KG1 (cell line): ENCODE data around the gene EMILIN2.
"Not testable (repeated sequence)": the region's sequence is repeated elsewhere in the genome, so short reads cannot be mapped to it uniquely, and the experiment has no call there.

Source experiments
- DNase-seq: peaks from one replicate; lab custom pipeline; 2025; lab: John Stamatoyannopoulos, UW

Gene EMILIN2

DNA sequence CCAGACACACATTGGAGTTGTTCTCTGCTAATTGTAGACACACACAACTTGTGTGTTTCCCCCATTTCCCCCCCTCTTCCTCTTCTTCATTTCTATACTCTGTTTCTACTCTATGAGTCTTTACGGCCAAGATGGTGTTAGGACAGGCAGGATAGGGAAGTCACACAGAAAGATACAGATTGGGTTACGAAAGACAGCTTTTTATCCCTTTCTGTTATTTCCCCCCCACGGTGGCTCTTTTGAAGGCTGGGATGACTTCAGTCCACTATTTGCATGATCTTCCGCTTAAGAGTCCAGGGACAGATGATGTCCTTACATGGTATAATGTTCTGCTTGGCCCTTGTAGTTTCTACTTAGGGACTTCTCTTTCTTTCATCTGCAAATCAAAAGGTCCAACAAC lies 1.6 kb upstream of the EMILIN2 start:
- DNase-seq = no peak

DNA sequence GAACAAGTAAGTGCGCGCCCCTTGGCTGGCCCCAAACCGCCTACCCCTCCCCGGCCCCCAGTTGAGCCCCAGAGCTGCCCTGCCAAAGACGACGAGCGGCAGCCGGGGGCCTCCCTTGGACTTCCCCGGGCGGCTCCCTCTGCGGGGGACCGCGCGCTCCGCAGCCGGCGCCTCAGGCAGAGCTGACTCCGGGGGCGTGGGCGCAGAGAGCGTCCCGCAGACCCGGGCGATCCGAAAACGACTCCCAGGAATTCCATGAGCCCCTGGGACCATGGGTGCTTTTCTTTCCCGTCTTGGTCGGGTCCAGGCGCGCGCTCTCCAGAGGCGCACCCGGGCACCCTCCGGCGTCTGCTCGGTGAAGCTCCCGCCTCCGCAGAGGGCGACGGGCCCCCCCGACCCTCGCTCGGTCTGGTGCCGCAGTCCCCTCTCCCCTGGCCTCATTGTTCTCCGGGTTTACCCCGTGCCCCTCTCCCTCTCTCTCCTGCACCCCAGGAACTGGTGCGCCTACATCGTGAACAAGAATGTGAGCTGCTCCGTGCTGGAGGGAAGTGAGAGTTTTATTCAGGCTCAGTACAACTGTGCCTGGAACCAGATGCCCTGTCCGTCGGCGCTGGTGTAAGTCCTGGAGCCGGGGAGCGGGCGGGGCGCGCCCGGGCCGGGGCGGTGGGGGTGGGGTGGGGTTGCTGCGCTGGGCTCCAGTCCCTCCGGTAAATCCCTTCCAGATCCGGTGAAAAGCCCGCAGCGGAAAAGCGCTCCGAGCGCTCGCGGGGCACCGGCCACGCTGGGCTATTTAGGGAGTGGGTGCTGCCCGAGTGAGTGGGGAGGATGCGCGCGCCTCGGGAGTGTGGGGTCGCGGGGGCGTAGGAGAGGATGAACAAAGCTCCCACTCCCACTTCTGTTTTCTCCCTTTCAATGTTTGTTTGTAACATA lies 776 bp downstream of the EMILIN2 start:
- no peak for DNase-seq

DNA sequence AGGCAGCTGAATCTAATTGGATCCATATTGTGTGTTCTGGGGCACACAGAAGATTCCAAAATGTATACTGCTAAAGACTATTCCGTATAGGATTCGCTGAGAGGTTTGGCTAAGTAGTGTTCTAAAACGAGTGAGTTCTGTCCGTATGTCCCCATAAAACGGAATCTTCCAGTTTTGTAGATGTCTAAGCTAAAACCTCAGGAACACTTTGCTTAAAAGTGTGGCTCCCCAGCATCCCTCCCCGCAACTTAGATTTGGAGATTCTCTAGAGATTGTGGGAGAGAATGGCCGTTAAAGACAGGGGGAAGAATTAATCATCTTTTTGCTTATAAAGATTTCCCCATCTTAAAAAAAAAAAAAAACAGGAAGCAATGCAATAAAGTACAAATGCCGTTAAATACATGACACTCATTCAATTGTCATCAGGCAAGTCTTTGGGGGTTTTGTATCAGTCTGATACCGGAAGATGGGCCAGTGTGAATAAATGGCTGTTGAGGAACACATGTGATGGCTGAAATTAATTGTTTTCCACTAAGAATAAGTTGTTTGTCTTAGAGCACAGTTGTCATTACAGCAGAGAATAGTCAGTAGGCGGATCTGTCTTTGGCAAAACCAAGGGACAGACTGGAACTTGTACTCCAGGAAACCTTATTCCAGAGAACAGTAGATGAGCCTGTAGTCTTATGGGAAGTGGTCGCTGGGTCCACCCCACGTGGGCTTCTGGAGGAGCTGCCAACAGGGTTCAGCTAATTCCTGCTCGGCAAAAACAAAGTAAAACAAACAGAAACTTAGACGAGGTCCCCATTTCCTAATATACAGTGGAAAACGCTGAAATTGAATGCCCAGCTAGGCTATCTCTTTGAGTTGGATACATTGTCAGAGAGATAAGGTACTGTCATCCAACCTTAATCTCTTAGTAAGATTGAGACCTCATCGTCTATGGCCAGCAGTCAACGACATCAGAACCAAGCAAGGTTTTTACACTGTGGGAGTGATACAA lies 1.7 kb downstream of the EMILIN2 start:
- no peak for DNase-seq

DNA sequence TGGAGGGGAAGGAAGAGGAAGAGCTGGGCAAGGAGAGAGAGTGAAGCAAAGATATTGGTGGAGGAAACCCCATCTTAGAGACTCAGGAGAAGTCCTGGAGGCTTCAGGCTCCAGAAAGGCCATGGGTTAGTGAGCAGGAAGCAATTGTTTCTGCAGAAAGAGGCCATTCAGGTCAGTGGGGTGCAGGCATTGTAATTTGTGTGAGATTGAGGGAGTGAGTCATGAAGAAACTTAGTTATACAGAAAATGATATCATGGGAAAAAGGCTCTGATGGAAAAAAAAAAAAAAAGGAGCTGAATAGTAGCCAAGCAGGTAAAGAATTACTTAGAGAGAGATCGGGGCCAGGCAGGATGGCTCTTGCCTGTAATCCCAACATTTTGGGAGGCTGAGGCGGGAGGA lies 4.0 kb downstream of the EMILIN2 start:
- no peak for DNase-seq

DNA sequence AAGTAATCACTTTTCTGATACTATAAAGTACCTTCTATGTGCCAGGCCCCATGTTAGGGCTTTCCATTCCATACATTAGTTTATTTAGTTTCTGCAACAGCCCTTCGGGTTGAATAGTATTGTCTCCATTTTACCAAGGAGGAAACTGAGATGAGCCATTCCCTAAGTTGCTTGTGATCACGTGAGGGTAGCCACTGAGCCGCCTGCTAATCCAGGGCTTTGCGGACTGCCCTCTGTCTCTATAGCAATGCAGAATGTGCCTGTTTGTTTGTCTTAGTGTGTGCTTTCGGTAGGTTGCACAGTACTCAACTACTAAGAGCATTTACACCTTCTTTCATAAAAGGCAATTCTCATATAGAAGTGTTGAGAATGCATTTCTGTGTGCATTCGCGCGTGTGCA lies 5.0 kb downstream of the EMILIN2 start:
- DNase-seq = no peak

DNA sequence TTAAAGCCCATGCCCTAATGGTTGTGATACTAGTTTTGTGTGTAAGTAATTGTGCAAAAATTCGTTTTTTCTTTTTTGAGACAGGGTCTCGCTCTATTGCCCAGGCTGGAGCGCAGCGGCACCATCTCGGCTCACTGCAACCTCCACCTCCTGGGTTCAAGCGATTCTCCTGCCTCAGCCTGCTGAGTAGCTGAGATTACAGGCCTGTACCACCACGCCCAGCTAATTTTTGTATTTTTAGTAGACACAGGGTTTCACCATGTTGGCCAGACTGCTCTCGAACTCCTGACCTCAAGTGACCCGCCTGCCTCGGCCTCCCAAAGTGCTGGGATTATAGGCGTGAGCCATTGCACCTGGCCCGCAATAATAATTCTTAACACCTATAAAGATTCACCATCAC lies 5.7 kb downstream of the EMILIN2 start:
- DNase-seq = not testable (repeated sequence)

DNA sequence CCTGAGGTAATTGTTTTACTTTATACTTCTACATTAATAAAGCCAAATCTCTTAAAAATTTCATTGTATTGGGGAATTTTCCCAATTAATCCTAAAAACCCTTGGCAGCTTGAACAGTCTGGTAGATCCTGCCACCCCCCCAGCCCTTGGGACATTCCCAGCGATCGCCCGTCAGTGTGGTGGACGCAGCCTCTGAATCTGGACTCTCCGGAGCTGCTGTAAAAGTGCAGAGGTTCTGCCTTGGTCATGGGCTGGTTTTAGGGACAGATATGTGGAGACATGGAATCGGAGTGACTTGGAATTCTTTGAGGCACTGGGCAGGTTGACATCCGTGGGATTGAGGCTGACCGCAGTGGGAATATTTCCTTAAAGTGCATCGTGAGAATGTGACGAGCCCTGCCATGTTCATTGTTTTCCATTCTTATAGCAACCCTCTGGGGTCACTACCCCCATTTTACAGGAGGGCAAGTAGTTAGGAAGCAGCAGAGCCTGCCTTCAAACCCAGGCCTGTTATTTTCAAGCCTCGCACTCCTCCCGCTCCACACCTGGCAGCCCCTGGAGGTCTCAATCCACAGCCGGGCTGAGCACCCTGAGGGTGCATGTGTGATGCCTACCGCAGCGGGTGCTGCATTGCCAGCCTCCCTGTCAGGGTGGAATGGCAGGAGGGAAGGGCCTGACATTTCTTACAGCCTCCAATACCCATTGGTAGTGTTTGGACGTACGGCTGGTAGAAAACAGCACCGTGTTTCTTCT lies 6.5 kb downstream of the EMILIN2 start:
- DNase-seq = no peak

DNA sequence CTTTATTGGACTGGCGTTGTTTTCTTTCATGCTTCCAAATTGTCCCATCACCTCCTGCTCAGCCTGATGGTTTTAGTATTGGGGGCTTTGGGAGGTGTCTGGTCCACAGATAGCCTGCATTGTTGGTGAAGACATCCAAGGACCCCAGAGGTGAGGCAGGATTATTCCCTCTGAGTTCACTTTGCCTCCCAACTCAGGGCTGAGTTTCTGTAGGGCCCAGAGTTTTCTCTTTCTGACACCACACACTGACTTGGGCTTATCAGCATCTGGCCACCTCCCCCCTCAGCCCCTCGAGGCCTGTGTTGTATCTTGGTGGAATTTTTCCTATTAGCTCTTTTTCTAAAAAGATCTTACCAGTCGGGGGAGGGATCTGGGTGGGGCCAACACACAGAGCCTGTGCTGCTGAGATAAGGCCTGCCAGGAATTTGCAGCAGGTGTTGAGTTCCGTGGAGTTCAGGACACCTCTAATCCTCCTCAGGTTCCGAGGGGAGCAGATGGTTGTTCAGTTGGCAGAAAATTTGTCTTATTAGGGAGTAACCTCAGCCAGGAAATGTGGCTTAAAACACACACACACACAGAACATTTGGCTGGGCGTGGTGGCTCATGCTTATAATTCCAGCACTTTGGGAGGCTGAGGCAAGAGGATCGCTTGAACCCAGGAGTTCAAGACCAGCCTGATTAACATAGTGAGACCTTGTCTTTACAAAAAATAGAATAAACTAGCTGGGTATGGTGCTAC lies 7.3 kb downstream of the EMILIN2 start:
- DNase-seq = no peak

DNA sequence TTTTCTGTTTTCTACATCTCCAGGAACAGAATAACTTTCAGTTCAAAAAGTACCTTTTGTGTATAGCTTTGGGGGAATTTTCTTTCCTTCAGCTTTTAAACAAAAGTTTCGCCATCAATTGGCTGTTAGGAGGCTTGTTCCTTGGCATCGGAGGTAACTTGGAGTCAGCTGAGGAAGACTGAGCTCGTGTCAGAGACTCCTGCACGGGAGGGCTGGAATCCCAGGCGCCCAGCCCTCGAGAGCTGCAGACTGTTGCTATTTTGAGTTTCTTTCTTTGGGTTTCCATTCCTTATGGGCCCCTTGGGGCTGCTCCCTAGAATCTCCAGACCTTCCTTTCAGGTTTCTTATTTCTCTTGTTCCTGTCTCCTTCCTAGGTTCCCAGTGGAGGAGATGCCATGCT lies 8.1 kb downstream of the EMILIN2 start:
- DNase-seq = no peak

DNA sequence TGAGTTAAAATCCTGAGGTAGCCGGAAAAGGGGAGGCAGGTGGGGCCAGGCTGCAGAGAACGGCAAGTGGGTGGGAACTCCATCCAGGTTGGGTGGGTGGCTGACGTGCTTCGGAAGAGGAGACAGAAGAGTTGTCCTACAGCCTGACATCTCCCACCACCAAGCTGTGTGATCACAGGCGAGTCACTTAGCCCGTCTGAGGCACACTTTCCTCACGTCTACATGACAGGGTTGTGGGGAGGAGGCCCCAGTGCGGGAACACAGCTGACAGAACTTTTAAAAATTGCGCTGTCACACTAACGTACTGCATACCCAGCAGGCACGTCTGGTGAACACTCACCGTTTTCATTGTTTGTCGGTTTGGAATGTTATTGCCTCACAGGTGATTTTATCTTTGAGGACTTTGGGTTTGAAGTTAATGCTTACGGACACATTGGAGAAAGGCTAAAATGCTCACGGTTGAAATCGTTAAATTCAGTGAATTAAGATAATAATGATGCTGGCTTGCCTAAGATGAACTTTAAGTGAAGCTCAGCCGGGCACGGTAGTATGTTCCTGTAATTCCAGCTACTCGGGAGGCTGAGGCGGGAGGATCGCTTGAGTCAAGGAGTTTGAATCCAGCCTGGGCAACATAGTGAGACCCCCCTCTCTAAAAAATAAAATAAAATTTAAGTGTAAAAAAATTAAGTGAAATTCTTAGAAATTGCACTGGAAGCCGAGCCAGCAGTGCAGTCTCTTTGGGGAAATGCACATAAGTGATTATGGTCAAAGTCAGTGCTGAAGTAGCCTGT lies 8.9 kb downstream of the EMILIN2 start:
- no peak for DNase-seq

DNA sequence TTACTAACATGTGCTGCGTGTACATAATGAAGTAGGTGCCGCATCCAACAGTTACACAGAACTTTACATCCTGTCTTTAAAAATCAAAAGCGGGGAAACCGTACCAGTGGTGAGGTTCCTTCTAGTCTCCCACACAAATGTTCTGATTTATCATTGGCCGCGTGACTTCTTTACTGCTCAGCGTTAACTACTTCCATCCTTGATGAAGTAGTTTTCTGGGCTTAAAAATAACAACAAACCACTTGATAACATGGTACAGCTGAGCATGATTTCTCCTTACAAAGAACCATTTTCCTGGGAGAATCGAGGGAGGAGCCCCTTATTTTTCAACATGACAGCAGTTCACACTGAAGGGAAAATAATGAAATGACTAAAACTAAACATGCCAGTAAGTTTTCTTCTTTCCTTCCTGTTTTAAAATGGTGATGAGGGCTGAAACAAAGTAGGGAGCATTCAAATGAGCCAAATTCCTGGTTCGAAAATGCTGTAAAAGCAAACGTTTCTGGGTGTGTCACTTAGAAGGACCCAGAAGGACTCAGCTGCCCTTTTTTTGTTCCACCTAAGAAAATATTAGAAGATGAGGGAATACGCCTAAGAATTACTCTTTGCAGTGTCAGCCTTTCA lies 9.9 kb downstream of the EMILIN2 start:
- no peak for DNase-seq

DNA sequence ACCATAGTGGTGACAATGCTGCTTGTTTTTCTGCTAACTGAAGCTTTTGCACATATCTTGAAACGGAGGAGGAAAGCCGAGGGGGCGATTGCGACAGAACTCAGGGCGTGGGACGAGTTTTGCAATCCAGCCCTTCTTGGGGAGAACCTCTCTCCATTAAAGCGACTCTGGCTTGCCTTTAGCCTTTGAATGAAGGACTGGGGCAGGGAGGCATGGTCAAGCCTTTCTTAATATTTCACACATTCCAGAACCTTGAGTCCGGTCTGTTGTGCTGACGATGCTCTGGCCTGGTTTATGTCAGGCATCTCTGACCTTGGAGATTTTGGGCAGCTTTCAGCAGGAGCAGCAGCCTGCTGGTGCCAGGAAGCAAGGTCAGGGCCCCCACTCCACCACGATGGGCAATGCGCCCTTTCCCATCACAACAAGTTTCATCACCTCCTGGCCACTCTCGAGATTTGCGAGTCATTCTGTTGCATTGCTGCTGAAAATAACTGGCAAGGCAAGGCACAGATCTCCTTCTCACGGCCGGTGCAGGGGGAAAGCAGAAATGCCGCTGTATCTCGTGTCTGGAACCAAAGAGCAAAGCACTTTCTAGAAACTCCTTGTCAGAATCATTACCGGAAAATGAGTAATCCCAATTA lies 10.8 kb downstream of the EMILIN2 start:
- DNase-seq = no peak

DNA sequence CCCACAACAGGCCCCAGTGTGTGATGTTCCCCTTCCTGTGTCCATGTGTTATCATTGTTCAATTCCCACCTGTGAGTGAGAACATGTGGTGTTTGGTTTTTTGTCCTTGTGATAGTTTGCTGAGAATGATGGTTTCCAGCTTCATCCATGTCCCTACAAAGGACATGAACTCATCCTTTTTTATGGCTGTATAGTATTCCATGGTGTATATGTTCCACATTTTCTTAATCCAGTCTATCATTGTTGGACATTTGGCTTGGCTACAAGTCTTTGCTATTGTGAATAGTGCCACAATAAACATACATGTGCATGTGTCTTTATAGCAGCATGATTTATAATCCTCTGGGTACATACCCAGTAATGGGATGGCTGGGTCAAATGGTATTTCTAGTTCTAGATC lies 13.6 kb downstream of the EMILIN2 start:
- not testable (repeated sequence) for DNase-seq

DNA sequence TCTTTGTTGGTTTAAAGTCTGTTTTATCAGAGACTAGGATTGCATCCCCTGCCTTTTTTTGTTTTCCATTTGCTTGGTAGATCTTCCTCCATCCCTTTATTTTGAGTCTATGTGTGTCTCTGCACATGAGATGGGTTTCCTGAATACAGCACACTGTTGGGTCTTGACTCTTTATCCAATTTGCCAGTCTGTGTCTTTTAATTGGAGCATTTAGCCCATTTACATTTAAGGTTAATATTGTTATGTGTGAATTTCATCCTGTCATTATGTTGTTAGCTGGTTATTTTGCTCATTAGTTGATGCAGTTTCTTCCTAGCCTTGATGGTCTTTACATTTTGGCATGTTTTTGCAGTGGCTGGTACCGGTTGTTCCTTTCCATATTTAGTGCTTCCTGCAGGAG lies 17.2 kb downstream of the EMILIN2 start:
- DNase-seq = not testable (repeated sequence)

DNA sequence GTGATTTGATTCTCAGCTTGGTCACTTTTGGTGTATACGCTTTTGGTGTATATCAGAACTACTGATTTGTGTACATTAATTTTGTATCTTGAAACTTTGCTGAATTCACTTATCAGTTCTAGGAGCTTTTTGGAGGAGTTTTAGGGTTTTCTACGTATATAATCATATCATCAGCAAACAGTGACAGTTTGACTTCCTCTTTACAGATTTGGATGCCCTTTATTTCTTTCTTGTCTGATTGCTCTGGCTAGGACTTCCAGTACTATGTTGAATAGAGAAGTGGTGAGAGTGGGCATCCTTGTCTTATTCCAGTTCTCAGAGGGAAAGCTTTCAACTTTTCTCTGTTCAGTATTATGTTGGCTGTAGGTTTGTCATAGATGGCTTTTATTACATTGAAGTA lies 19.7 kb downstream of the EMILIN2 start:
- DNase-seq = not testable (repeated sequence)

DNA sequence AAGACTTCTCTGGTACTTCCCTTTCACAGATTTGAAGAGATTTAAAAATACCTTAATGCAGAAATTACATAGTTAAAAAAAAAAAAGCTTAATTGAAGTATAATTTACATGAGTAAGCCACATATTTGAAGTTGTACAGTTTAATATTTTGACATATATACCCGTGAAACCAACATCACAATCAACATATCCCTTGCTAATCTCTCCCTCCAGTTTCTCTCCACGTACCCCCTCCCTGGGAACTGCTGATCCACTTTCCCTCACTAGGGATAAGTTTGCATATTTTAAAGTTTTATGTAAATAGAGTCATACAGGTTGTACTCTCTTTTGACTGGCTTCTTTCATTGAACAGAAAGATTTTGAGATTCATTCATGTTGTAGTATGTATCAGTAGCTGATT lies 22.4 kb downstream of the EMILIN2 start:
- no peak for DNase-seq

DNA sequence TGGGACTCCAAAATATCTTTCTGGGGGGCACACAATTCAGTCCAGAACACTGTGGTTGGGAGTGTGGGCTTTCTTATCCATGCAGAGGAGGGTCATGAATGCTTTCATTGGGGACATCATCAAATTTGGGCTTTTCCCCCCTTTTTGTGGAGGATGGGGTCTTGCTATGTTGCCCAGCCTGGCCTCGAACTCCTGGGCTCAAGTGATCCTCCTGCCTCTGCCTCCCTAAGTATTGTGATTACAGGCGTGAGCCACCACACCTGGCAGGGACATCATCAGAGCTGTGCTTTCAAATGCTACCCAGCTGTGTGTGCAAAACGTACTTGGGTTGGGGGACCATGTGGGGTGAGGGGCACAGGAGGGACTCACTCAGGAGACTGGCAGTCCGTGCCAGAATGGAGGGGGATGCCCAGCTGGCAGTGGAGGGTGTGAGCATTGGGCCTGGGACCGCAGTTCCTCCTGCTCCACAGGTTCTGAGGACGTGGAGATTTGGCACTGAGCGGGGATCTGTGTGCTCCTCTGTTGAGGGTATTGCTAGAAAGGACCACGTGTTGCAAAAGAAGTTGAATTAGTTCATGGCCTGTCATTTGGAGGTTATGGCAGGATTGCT lies 24.4 kb downstream of the EMILIN2 start:
- DNase-seq = no peak

DNA sequence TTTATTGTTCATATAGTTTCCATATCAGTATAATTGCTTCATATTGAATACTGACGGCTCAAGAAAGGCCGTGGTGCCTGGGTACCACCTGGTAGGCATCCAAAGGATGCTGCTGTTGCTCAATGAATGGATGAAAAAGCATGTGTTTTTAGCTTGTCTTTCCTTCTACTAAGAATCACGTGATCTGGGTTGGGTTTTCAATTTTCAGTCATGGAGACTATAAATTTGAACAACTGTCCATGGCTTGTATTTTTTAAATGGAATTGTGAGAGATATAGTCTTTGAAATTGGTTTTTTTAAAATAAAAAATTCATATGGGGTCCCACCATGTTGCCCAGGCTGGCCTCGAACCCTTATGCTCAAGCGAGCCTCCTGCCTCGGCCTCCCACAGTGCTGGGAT lies 25.3 kb downstream of the EMILIN2 start:
- no peak for DNase-seq

DNA sequence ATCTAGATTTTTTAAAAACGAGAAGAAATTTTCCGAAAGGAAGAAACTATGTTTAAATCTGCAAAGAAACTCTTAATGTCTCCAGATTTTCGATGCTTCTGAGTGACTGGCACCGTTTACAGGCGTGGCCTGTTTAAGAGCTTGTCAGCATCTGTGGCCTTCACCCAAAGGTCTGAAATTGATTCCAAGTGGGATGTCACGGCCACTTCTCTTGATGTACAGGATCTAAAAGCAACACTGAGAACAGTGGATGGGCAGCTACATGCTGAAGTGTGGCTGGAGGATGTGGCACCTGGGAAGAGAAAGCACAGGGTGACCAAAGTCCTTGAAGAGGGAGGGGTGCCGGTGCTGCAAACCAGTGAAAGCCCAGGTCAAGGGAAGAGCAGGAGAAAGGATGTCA lies 28.0 kb downstream of the EMILIN2 start:
- no peak for DNase-seq
